ENCODE measurements around the gene SPDYC.

SPDYC gene

DNA sequence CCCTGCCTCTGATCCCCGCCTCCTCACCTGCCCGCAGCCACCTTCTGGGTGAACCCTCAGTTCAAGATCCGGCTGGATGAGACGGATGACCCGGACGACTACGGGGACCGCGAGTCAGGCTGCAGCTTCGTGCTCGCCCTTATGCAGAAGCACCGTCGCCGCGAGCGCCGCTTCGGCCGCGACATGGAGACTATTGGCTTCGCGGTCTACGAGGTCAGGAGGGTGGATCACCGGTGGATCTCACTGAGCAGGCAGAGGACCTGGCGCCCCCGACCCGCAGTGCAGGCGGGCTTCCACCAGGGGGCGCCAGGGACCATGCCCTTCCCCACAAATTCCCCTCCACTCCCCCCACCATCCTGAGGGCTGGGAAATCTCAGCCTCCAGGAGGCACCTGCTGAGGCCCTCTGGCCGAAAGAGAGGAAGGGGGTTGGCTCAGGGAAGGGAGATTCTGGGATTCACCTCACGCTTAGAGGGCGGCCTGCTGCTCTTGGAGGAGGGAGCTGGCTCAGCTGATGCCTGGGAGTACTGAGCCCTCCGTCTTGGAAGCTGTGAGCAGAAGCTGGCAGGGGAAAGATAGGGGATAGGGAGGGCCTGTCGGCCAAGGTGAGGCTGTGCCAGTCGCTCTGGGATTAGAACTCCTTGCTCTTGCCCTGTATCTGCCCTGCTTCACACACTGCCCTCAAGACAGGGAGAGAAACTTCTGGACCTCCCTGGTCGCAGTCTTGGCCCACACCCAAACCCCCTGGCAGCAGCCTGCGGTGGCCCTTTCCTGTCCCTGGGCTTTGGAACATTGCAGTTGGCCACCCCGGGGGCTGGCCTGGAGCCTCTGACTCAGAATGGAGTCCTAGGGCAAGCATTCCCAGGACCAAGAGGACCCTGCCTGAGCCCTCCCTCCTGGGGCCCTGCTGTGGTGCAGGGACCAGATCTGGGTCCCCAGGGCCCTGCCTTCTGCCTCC lies 34.9 kb downstream of the SPDYC start:
- DNase-seq (ENCODE audit: low read depth in 1 of 2, low spot score in 1 of 2) = peak in 1 of 2 donors; percentile 40

DNA sequence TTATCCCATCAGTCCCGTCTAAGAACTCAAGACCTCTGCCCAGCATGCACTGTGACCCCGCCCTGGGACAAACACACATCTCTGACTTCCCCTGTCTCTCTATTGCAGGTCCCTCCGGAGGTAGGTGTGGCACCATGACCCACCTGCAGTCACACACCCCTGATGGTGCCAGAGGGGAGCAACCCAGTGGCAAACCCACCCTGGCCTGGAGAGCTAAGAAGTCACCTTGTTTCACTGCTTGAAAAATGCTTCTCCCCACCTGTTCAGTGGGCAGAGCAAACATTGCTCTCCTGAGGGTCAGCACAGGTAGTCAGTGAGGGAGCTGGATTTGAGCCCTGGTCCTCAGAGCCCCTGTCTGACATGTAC lies 35.6 kb downstream of the SPDYC start:
- DNase-seq (ENCODE audit: low read depth in 1 of 2, low spot score in 1 of 2) = no peak

DNA sequence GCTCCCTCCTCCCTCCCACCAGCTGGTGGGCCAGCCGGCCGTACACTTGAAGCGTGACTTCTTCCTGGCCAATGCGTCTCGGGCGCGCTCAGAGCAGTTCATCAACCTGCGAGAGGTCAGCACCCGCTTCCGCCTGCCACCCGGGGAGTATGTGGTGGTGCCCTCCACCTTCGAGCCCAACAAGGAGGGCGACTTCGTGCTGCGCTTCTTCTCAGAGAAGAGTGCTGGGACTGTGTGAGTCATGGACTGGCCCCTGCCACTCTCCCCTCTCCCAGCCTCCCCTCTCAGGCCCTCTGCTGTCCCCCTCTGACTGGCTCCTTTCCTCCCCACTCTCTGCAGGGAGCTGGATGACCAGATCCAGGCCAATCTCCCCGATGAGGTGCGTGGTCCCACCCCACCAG lies 36.4 kb downstream of the SPDYC start:
- no peak for DNase-seq (ENCODE audit: low read depth in 1 of 2, low spot score in 1 of 2)

DNA sequence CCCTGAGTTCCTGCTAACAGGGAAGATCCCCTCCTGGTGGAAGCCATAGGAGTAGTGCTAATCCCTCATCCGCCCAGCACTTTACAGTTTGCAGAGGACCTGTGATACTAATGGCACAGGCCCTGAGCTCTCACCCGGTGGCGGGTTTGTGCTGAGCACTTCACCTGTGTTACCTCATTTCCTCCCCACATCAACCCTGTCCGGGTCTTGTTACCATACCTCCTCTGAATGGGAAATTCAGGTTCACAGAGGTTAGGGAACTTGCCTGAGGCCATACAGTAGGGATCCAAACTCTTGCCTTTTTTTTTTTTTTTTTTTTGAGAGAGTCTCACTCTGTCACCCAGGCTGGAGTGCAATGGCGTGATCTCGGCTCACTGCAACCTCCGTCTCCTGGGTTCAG lies 36.9 kb downstream of the SPDYC start:
- no peak for DNase-seq (ENCODE audit: low read depth in 1 of 2, low spot score in 1 of 2)

DNA sequence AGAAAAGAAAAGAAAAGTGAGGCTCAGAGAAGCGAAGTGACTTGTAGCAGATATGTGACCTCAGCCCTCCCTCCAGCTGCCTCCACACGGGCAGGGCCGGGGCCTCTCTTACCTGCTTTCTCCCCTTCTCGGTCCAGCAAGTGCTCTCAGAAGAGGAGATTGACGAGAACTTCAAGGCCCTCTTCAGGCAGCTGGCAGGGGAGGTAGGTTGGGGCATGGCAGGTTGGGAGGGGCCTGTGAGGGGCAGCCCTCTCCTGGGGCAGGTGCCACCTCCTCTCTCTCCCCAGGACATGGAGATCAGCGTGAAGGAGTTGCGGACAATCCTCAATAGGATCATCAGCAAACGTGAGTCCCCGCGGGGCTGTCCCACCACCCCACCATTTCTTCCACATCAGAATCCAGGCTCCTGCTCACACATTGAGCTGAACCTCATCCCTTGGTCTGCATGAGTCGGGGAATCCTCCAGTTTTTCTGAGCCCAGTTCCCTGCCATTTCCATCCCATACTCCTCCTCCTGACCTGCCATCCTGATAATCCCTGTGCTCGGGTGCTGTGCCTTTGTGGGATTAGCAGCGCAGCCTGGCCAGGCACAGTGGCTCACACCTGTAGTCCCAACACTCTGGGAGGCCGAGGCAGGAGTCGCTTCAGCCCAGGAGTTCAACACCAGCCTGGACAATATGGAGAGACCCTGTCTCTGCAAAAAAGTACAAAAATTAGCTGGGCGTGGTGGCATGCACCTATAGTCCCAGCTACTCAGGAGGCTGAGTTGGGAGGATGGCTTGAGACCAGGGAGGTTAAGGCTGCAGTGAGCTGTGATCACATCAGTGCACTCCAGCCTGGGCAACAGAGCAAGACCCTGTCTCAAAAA lies 38.1 kb downstream of the SPDYC start:
- no peak for DNase-seq (ENCODE audit: low read depth in 1 of 2, low spot score in 1 of 2)

DNA sequence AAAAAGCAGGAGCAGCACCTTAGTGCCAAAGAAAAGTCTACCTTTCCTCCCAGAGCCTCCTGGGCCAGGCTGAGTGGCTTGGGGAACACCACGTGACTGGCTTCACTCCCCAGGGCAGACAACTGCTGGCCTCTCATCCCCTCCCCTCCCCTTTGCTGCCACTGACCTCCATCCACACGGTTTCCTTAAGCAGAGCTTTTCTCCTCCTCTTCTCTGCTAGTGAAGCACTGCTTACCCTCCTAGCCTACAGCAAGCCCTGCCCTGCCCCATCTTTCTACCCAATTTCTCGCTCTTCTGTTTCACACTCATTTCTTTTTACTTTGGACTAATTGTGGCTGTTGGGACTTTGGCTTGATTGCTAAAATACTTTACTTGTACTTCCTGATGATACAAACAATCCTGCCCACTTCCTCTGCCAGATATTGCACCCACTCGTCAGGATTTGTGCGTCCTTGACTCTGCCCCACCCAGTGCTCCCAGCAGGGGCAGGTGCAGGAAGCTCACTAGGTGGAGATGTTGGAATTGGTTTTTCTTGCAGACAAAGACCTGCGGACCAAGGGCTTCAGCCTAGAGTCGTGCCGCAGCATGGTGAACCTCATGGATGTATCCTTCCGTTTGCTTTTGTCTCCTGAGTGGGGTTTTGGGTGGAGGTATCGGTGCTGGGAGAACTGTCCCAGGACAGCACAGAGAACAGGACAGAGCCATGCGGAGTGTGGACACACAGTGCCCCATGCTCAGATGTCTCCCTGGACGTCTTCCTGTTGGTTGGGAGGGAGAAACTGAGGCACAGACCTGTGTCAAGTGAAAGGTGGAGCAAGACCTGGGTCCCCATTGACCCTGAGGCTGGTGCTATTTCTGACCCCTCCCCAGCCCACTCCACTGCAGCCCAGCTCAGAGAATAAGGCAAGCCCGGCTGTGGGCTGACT lies 39.0 kb downstream of the SPDYC start:
- DNase-seq (ENCODE audit: low read depth in 1 of 2, low spot score in 1 of 2) = no peak

DNA sequence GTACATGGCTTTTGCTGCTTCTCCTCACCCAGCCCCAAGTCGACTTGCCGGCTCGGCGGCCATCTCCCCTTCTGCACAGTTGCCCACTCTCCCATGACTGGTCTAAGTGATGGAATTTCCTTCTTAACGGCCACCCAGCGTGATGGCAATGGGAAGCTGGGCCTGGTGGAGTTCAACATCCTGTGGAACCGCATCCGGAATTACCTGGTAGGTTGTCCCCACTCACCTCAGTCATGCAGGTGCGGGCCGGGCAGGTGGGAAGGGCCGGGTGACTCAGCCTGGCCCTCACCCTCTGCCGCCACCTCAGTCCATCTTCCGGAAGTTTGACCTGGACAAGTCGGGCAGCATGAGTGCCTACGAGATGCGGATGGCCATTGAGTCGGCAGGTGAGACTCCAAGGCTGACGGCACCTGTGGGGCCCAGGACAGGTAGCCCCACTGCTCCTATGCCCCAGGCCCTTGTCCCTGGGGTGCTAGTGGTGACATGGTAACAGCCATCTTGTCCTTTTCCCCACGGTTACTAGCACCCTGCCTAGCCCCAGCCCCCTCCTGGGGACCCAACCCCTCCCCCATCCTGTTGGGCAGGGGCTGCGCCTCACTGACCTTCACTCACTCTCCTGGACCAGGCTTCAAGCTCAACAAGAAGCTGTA lies 39.8 kb downstream of the SPDYC start:
- DNase-seq (ENCODE audit: low read depth in 1 of 2, low spot score in 1 of 2) = no peak

DNA sequence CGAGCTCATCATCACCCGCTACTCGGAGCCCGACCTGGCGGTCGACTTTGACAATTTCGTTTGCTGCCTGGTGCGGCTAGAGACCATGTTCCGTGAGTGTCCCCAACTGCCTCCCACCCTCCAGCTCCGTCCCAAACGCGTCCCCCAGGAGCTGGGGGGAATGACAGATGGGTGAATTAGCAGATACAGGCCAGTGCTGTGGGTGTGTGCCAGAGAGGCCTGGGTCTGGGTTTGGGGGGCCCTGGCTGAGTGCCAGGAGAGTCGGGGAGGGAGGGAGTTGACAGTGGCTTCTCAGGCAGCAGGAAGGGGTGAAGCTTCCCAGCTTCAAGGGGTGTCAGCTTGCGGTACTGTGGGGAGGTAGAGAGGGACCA lies 40.3 kb downstream of the SPDYC start:
- DNase-seq (ENCODE audit: low read depth in 1 of 2, low spot score in 1 of 2) = no peak

DNA sequence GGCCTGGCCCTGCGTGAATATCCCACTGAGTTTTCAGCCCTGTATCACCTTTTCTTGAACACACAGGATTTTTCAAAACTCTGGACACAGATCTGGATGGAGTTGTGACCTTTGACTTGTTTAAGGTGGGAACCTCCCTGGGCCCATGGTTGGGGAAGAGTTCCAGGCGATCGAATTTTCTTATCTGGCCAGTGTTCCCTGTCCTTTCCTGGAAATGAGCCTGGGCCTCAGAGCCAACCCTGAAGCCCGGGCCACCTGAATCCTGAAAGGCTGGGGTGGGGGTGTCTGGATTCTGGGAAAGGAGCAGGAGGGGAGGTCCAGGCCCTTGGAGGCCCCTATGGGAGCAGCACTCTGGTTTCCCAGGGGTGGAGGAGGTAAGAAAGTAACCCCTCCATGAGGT lies 40.7 kb downstream of the SPDYC start:
- no peak for DNase-seq (ENCODE audit: low read depth in 1 of 2, low spot score in 1 of 2)

DNA sequence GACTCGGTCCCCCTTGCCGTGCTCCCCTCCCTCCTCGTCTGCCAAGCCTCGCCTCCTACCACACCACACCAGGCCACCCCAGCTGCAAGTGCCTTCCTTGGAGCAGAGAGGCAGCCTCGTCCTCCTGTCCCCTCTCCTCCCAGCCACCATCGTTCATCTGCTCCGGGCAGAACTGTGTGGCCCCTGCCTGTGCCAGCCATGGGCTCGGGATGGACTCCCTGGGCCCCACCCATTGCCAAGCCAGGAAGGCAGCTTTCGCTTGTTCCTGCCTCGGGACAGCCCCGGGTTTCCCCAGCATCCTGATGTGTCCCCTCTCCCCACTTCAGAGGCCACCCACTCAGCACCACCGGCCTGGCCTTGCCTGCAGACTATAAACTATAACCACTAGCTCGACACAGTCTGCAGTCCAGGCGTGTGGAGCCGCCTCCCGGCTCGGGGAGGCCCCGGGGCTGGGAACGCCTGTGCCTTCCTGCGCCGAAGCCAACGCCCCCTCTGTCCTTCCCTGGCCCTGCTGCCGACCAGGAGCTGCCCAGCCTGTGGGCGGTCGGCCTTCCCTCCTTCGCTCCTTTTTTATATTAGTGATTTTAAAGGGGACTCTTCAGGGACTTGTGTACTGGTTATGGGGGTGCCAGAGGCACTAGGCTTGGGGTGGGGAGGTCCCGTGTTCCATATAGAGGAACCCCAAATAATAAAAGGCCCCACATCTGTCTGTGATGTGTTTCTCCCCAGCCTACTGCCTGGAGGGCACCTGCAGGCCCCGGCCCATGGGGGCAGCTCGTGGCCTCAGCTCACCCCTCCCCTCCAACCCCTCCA lies 41.5 kb downstream of the SPDYC start:
- no peak for DNase-seq (ENCODE audit: low read depth in 1 of 2, low spot score in 1 of 2)

DNA sequence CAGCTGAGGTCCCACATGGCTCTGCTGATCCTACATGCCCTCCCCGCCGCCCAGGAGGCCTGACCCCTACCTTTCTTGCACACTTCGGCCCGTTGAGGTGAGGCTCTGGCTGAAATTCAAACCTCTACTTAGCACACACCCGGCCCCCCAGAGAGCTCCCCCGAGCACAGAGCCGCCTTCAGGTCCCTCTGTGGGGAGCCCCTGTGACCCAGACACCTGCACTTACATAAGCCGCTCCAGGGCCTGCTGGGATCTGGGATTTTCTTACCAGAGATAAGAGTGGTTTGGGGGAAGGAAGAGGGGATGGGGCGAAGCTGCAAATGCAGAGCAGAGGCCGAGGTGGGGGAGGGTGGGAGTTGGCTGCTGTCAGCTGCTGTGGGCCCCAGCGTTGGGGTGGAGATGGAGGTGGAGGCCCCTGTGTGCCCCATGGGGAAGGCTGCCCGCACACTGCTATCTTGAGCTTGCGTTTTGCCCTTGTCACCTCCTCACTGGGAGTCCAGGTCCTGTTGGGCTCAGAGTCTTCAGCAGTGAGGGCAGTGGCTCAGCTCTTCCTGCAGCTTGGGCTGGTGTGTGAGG lies 42.3 kb downstream of the SPDYC start:
- DNase-seq (ENCODE audit: low read depth in 1 of 2, low spot score in 1 of 2) = no peak

DNA sequence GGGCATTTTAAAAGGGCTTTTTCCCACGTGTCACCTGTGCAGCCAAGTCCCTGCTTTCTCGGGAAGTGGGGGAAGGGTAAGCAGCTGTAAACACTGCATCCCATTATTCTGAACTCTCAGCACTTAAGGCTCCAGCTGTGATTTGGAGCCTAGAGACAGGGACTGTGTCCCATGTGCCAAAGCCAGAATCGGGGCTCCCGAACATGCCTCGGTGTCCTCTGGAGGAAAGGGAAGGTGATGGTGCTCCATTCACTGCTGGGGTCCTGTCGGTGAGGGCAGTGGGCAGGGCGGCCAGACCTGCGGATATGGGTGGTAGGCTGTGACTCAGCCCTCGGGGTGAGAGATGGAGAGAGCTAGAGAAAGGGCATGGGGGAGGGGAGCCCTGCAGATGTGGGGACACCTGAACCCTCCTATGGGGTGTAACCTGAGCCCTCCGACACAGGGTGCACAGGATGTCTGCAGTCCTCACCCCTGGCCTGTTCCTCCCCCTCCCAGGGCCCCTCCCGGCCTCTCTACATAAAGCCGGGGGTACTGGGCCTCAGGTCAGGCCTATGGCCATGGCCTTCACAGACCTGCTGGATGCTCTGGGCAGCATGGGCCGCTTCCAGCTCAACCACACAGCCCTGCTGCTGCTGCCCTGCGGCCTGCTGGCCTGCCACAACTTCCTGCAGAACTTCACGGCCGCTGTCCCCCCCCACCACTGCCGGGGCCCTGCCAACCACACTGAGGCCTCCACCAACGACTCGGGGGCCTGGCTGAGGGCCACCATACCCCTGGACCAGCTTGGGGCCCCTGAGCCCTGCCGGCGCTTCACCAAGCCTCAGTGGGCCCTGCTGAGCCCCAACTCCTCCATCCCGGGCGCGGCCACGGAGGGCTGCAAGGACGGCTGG lies 43.5 kb downstream of the SPDYC start:
- no peak for DNase-seq (ENCODE audit: low read depth in 1 of 2, low spot score in 1 of 2)

DNA sequence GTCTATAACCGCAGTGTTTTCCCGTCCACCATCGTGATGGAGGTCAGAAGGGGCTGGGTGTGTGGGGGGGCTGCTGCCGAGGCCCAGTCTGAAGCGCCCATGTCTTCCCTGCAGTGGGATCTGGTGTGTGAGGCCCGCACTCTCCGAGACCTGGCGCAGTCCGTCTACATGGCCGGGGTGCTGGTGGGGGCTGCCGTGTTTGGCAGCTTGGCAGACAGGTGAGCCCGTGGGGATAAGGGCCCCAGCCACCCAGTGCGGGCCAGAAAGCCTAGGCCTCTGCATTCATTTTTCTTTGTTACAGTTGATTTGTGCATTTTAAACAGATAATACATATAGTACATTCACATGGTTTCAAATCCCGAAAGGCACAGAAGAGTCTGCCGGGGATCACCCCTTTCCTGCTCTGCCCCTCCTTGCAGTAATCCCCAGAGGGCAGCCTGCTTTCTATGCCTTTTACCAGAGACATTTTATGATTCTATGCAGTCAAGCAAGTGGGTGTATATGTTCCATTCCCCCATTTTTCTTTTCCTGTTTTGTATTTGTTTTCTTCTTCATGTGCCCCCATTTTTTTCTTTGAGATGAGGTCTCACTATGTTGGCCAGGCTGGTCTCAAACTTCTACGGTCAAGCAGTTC lies 44.3 kb downstream of the SPDYC start:
- no peak for DNase-seq (ENCODE audit: low read depth in 1 of 2, low spot score in 1 of 2)

DNA sequence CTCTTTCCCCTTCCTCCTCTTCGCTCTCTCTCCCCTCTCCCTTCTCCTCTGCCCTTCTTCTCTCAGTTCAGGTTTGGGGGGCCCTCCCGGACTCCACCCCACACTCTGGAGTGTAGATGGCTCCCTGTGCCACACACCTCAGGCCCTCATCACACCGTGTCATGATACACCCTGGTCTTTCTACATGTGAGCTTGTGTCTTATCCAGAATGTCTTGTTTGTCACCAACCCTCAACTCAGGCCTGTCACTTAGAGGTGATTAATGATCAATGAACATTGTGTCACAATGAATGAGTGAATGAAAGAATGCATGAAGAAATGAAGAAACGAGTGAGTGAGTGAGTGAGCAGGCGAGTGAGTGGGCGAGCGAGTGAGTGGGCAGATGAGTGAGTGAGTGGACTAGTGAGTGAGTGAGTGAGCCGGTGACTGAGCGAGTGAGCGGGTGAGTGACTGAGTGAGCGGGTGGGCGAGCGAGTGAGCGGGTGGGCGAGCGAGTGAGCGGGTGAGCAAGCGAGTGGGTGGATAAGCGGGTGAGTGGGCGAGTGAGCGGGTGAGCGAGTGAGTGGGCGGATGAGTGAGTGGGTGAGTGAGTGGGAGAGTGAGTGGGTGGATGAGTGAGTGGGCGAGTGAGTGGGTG lies 45.5 kb downstream of the SPDYC start:
- no peak for DNase-seq (ENCODE audit: low read depth in 1 of 2, low spot score in 1 of 2)

DNA sequence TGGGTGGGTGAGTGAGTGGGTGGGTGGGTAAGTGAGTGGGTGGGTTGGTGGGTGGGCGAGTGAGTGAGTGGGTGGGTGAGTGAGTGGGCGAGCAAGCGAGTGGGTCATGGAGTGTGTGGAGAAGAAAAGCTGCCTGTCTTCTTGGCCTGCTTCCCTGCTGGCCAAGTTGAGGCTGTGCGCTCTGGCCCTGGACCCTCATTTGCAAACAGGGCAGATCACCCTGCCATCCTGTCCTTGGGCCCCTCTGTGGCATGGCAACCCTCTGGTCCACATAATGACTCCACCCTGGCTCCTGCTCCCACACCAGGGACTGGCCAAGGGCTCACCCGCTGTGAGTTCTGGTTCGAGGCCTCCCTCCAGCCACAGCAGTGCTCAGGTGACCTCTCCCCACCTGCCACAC lies 46.8 kb downstream of the SPDYC start:
- DNase-seq (ENCODE audit: low read depth in 1 of 2, low spot score in 1 of 2) = no peak

DNA sequence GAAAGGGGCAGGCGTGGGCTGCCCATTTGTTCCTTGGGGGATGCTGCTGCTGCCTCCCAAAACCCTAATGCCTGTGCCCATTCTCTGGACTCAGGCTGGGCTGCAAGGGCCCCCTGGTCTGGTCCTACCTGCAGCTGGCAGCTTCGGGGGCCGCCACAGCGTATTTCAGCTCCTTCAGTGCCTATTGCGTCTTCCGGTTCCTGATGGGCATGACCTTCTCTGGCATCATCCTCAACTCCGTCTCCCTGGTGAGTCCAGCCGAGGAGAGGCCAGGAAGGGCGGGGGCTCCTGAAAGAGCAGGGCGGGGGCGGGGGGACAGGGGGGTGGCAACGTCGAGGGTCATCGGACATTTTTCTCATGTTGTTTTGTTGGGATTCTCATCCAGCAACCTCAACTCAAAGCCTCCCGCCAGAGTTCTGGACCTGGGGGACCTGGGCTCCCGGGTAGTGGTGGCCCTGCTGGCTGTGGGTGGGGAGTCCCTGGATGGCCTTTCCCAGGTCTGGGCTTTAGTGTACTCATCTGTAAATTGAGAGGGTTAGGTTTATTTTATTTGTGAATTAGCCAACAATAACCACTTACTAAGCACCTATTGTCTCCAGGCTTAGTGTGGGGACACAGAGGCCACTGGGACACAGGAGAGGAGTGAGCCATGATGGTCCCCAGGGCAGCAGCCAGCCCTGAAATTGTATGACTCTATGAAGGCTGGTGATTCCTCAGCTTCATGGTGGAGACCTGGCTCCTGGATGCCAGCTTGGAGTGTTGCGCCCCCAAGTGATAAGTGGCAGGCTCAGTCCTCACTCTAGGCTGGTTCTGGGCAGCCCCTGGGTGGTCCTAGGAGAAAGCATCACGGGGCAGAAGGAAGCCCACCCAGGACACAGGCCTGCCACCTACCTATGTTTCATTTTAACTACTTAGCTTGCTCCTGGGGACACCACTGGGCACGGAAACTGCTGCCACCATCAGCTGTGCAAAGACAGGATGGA lies 47.7 kb downstream of the SPDYC start:
- DNase-seq (ENCODE audit: low read depth in 1 of 2, low spot score in 1 of 2) = no peak

Measured in activated CD4-positive, alpha-beta T cell treated with anti-CD3 and anti-CD28 coated beads, Interleukin-2, amount 50 U/mL, for 24 hours (primary cell).